IMR-90 (cell line): ENCODE results near the gene FAM124A.

ENCODE experiments used
- POLR2A ChIP-seq: IDR thresholded peaks from 2 replicates; pipeline ENCODE4 v1.6.1; 2012; ENCODE audit warnings: mild to moderate bottlenecking, low read depth, low read length
- RCOR1 ChIP-seq: IDR thresholded peaks from 2 replicates; pipeline ENCODE4 v1.6.1; 2012; ENCODE audit warnings: mild to moderate bottlenecking, low read length, improper control_type of control experiment; ENCODE audit not compliant: insufficient replicate concordance

- no peak for TF ChIP-seq RCOR1
- TF ChIP-seq POLR2A, result no peak
These were observed 89.8 kb downstream of the FAM124A start for GRCh38 chr13:51311957-51312520.
